GM12873 (cell line): ENCODE data around the gene PAK5.

ENCODE experiments used
- TF ChIP-seq, protein P1 (sequence below): IDR thresholded peaks from 2 replicates; pipeline ENCODE4 v1.5.1; 2012; ENCODE audit warnings: low read depth, mild to moderate bottlenecking, moderate library complexity, low read length, control low read depth; ENCODE audit not compliant: insufficient read depth; ENCODE audit errors: missing control alignments

Gene PAK5

GRCh38 chr20:9588706-9589105, 250.2 kb downstream of the PAK5 start:
- TF ChIP-seq, protein P1, sequence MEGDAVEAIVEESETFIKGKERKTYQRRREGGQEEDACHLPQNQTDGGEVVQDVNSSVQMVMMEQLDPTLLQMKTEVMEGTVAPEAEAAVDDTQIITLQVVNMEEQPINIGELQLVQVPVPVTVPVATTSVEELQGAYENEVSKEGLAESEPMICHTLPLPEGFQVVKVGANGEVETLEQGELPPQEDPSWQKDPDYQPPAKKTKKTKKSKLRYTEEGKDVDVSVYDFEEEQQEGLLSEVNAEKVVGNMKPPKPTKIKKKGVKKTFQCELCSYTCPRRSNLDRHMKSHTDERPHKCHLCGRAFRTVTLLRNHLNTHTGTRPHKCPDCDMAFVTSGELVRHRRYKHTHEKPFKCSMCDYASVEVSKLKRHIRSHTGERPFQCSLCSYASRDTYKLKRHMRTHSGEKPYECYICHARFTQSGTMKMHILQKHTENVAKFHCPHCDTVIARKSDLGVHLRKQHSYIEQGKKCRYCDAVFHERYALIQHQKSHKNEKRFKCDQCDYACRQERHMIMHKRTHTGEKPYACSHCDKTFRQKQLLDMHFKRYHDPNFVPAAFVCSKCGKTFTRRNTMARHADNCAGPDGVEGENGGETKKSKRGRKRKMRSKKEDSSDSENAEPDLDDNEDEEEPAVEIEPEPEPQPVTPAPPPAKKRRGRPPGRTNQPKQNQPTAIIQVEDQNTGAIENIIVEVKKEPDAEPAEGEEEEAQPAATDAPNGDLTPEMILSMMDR: no peak

- TF ChIP-seq, protein P1: no peak
Observed at GRCh38 chr20:9583151-9583550, 255.7 kb downstream of the PAK5 start.

DNA sequence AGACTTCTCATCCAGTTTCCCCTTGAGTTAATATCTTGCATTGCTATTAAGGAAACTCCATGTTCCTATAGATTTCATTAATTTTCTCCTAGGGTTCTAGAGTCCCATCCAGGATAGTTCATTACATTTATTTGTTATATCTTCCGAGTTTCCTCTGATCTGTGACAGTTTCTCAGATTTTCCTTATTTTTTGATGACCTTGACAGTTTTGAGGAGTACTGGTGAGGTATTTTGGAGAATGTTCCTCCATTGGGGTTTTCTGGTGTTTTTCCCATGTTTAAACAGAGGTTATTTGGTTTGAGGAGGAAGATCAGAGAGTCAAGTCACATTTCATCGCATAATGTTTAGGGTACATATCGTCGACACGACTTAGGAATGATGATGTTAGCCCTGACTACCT, 256.7 kb downstream of the PAK5 start:
- TF ChIP-seq, protein P1: no peak

- TF ChIP-seq, protein P1: no peak
Observed at GRCh38 chr20:9581509-9581908, 257.4 kb downstream of the PAK5 start.

- TF ChIP-seq, protein P1: no peak
Observed at GRCh38 chr20:9578594-9578993, 260.3 kb downstream of the PAK5 start.

- TF ChIP-seq, protein P1: no peak
Observed at GRCh38 chr20:9577397-9577796, 261.5 kb downstream of the PAK5 start.

DNA sequence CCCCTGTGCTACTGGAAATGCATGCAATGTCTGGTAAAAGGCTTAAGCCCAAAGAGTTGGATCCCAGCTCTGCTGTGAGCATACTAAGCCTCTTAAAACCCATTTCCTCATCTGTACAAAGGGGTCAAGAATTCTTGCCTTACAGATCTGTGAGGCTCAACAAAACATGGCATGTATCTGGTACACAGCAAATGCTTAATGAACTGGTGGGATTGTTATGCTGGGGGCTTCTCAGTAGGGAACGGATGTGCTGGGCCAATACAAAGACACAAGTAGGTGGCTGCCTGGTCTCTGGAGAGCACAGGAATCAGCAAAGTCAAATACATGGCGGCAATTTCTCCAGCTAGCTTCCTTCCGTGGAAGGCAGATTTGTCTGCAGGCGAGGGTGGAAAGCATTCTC, 262.2 kb downstream of the PAK5 start:
- TF ChIP-seq, protein P1: no peak
